Suprapubic skin (tissue), 4 donors: ENCODE data around the gene REEP3. TPM values are rescaled to one million over a fixed set of nuclear protein-coding genes. Genes with fewer than 3 reads are reported as not detected.

Source experiments
- DNase-seq, 2 donors: peaks; one replicate each; pipeline ENCODE4 v3.0.0-alpha.2; 2019; ENCODE audit warnings: low spot score in 2 of 2
- H3K27ac ChIP-seq: fragments of 200-600 bp; sonication (generic); one replicate; pipeline ENCODE4 v1.5.1; 2019
- H3K27me3 ChIP-seq: fragments of 200-600 bp; sonication (generic); one replicate; pipeline ENCODE4 v1.5.1; 2019
- H3K36me3 ChIP-seq: fragments of 200-600 bp; sonication (generic); one replicate; pipeline ENCODE4 v1.5.1; 2019
- H3K4me1 ChIP-seq: fragments of 200-600 bp; sonication (generic); one replicate; pipeline ENCODE4 v1.5.1; 2019
- H3K4me3 ChIP-seq: fragments of 200-600 bp; sonication (generic); one replicate; pipeline ENCODE4 v1.5.1; 2019; ENCODE audit warnings: mild to moderate bottlenecking
- H3K9me3 ChIP-seq: fragments of 200-600 bp; sonication (generic); one replicate; pipeline ENCODE4 v1.5.1; 2019
- CTCF ChIP-seq, 2 donors: fragments of 200-600 bp in 1 of 2; fragments of 450-650 bp in 1 of 2; sonication (generic) in 1 of 2; IDR thresholded peaks; one replicate each; pipeline ENCODE4 v1.5.1; 2016 to 2019; ENCODE audit warnings: antibody characterized with exemption in 2 of 2, mild to moderate bottlenecking in 1 of 2, moderate library complexity in 1 of 2
- EP300 ChIP-seq: sonication (generic); formaldehyde crosslinking; IDR thresholded peaks from one replicate; pipeline ENCODE4 v1.6.1; 2017; ENCODE audit warnings: antibody characterized with exemption
- POLR2A ChIP-seq, 2 donors: fragments of 450-650 bp; IDR thresholded peaks; one replicate each; pipeline ENCODE4 v1.6.1; 2017; ENCODE audit warnings: antibody characterized with exemption in 2 of 2, mild to moderate bottlenecking in 2 of 2, moderate library complexity in 2 of 2
- POLR2AphosphoS5 ChIP-seq, 3 donors: sonication (generic); formaldehyde crosslinking; IDR thresholded peaks; one replicate each; pipeline ENCODE4 v1.6.1; 2017; ENCODE audit warnings: antibody characterized with exemption in 3 of 3
- WGBS: methylation state at CpG from one replicate; pipeline ENCODE4 v1.1.5; 2018; 5-methylcytosine and 5-hydroxymethylcytosine counted together
- total RNA-seq, 4 donors: library from RNA; depleted of rRNA; stranded (reverse); fragments of >200 nt; gene quantifications; one replicate each; pipeline ENCODE4 v1.1.0, GENCODE V29; 2016

The REEP3 gene
- total RNA-seq, 4 donors from 2014 or later: 29.0 to 79.2 (median 31.1) TPM

DNA sequence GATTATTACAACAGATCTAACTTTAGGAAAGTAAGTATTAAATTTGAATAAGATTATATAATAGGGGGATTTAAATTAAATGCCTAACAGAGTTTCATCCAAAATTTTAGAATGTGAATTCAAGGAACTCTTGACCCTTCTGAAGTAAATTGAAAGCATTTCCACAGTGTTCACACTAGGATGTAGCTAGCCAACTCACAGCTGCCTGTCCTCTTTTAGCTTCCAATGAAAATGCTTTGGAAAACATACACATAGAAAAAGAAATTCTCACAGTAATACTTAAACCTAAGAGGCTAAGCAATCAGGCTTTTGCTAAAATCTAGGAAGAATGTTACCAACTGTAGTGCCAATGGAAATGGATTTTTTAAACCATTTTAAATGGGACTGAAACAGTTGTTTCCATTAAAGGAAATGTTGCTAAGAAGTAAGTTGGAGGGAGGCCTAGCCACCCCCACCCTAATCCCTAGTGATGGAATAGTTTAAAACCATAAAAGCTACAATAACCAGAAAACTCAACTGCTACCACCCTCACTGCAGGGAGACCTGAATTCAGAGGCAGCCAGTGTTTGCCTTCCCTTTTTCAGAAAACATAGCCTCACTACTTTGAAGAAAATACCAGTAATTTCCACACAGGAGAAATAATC is 58.3 kb downstream of the REEP3 start:
- no peaks in the 10 kb centered on the region for H3K36me3 ChIP-seq
- H3K4me1 ChIP-seq: peaks cover 12% of the 10 kb centered on the region
- no peak for DNase-seq
- H3K27me3 ChIP-seq: no peaks in the 10 kb centered on the region
- no peak overlapping the region for H3K4me3 ChIP-seq
- no peak overlapping the region for H3K27ac ChIP-seq
- TF ChIP-seq POLR2A (IDR thresholded peaks at IDR 0.05) (no peak), EP300 (no peak), CTCF (IDR thresholded peaks at IDR 0.05) (no peak), POLR2AphosphoS5 (IDR thresholded peaks at IDR 0.05) (no peak)
- no peaks in the 10 kb centered on the region for H3K9me3 ChIP-seq

DNA sequence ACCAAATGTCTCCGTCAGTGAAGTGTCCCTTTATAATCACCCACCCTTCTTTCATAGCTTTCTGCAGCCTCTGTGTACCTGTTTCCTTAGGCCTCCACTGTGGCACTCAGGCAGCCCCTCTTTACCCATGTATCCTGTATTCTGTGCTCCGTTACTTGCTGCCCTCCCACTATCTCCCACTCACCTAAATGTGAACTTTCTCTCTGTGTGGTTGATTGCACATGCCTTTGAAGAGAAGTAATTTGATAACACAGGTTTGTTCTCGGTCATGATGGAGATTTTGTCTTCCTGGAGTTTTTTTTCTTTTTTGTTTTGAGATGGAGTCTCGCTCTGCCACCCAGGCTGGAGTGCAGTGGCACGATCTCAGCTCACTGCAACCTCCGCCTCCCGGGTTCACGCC is 61.5 kb downstream of the REEP3 start:
- 98% methylated on average over 8 of the region's 8 CpGs for WGBS

DNA sequence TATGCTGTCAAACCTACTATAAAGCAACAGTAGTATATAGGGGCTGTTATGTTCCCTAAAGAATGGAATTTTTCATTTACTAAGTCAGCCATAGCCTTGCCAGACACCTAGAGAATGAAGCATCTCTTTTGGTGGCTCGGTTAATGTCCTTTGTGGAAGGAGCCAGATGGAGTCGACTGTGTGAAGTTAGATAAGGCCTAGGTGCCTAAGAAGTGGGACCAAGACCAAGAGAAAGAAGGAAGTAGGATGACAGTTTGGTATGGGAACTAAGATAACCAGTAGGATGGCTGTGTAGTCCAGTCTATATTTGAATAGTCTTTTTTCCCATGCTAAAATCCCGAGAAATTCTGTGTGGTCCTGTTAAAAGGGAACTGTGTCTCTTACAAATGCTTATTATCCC is 62.2 kb downstream of the REEP3 start:
- Histone ChIP-seq H3K27ac (no peak overlapping the region), H3K27me3 (no peaks in the 10 kb centered on the region), H3K4me3 (no peak overlapping the region), H3K4me1 (peaks cover 24% of the 10 kb centered on the region), H3K36me3 (no peaks in the 10 kb centered on the region), H3K9me3 (no peaks in the 10 kb centered on the region)
- TF ChIP-seq POLR2AphosphoS5 (IDR thresholded peaks at IDR 0.05): no peak
- TF ChIP-seq POLR2A (IDR thresholded peaks at IDR 0.05): no peak
- no peak for TF ChIP-seq EP300
- TF ChIP-seq CTCF (IDR thresholded peaks at IDR 0.05): no peak
- WGBS: 79% methylated on average over 3 of the region's 3 CpGs
- DNase-seq: no peak

More for the DNA sequence above, 61.5 kb downstream of the REEP3 start:
- H3K9me3 ChIP-seq: no peaks in the 10 kb centered on the region
- H3K27me3 ChIP-seq: no peaks in the 10 kb centered on the region
- DNase-seq: no peak
- no peaks in the 10 kb centered on the region for H3K36me3 ChIP-seq
- peaks cover 24% of the 10 kb centered on the region for H3K4me1 ChIP-seq
- H3K4me3 ChIP-seq: no peak overlapping the region
- no peak overlapping the region for H3K27ac ChIP-seq
- TF ChIP-seq POLR2AphosphoS5 (IDR thresholded peaks at IDR 0.05) (no peak), POLR2A (IDR thresholded peaks at IDR 0.05) (no peak), CTCF (IDR thresholded peaks at IDR 0.05) (no peak), EP300 (no peak)

DNA sequence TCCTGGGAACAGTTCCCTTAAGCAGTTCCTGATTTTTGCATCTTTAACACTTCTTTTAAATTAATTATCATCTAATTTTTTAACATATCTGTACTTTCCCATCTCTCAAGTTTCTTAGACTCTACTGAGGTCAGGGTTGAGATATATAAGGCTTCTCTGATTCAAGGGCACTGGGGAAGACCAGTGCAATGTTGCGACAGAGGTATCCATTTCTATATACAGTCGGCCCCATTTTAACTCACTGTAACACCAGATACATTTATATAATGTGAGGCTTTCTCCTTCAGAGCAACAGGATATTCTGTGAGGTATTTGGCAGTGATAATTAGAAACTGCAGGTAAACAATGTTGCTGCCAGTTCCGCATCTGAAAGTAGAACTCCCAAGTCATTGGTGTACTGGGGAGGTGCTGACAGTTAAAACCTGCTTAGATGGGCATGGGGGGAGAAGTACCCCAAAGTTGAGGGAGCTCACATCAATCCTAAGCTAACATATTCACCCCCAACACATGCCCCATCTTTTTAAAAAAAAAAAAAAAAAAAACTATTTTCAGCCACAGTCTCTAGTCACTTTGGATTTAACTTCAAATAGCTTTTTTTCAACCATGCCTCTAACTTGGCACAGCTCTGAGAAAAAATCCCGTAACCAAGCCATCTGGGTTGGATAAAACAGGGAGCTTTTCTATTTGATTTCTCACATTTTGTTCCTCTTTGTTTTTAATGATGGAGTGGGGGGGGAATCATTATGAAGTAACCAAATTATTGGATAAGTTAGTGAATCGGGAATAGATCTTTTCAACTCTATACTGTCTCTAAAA is 62.9 kb downstream of the REEP3 start:
- Histone ChIP-seq H3K36me3 (no peaks in the 10 kb centered on the region), H3K9me3 (no peaks in the 10 kb centered on the region), H3K27me3 (no peaks in the 10 kb centered on the region), H3K4me3 (no peak overlapping the region), H3K4me1 (peaks cover 31% of the 10 kb centered on the region), H3K27ac (peak overlapping the region; percentile 35)
- WGBS: 45% methylated on average over 5 of the region's 5 CpGs
- no peak for TF ChIP-seq POLR2AphosphoS5 (IDR thresholded peaks at IDR 0.05)
- no peak for DNase-seq

DNA sequence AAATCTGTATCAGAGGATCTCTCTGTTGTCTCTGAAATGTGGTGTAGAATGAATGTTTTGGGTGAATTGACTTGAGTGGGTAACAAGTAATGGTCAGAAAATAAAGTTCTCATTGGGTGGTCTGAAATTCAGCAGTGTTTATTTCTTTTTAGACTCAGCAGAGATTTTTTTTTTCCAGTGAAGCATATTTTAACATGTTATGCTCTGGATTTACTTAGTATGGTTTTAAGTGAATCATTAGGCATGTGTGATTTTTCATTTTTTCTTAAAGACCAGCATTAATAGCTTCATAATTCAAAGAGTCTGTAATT is 63.5 kb downstream of the REEP3 start:
- Histone ChIP-seq H3K36me3 (no peaks in the 10 kb centered on the region), H3K27me3 (no peaks in the 10 kb centered on the region), H3K4me3 (no peak overlapping the region), H3K27ac (peak overlapping the region; percentile 35), H3K9me3 (no peaks in the 10 kb centered on the region), H3K4me1 (peaks cover 35% of the 10 kb centered on the region)
- no peak for DNase-seq
- TF ChIP-seq POLR2AphosphoS5 (IDR thresholded peaks at IDR 0.05) (no peak), CTCF (IDR thresholded peaks at IDR 0.05) (no peak), EP300 (no peak), POLR2A (IDR thresholded peaks at IDR 0.05) (no peak)
